ENCODE measurements around the gene URAD.

Gene URAD

DNA sequence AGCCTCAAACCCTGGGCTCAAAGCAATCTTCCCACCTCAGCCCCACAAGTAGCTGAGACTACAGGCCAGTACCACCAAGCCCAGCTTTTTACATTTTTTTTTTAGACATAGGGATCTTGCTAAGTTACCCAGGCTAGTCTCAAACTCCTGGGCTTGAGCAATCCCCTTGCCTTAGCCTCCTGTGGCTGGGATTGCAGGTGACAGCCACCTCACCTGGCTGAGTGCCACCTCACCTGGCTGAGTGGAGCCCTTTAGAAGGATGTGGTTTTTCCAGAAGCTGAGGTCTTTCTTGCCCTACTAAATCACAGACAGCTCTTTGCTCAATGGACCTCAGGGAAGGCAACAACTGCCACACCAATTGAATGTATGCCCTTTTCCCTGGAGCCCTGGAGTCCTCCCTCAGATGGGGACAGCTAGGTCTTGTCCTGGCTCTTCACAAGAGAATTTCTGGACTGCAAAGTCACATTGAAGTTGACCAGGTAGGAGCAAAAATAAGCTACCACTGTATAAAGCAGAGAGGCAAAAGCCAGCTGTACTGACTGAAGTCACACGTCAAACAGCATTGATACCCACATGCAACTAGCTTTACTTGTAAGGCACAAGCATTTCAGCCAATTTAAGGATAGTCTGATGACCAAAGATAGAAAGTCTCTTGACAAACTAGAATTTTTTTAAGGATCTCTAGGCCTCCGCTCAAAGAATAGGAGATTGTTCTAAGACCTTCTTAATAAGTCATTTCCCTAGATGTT is 54.7 kb downstream of the URAD start:
- no peak overlapping the region for H4K5ac ChIP-seq (ENCODE audit: low read length)
- no peaks in the 10 kb centered on the region for H3K79me1 ChIP-seq (ENCODE audit: low read length)
- no peak overlapping the region for H4K8ac ChIP-seq (ENCODE audit: low read depth, low read length)
- no CpG with 5 or more reads among the region's 2 CpGs for WGBS (ENCODE audit: extremely low coverage, insufficient coverage, low lambda C conversion rate)
- no peak overlapping the region for H2AK5ac ChIP-seq (ENCODE audit: low read length)
- no peak overlapping the region for H3K4me2 ChIP-seq (ENCODE audit: low read length)
- no peaks in the 10 kb centered on the region for H3K79me2 ChIP-seq (ENCODE audit: control insufficient read depth, insufficient read depth, low read length)
- no peak overlapping the region for H2BK15ac ChIP-seq (replicated peaks; ENCODE audit: low read depth)
- no peak for DNase-seq
- H3K4ac ChIP-seq (ENCODE audit: low read depth, low read length), result no peak overlapping the region
- no peak overlapping the region for H3K9ac ChIP-seq (ENCODE audit: low read length)
- no peak overlapping the region for H3K18ac ChIP-seq (ENCODE audit: low read length)
- no peak overlapping the region for H3K23ac ChIP-seq (ENCODE audit: low read length)
- H3K27me3 ChIP-seq (ENCODE audit: insufficient read depth, low read length, poor library complexity), result peaks cover 22% of the 10 kb centered on the region
- no peak overlapping the region for H3K27ac ChIP-seq (ENCODE audit: low read depth, low read length)
- H2BK5ac ChIP-seq (ENCODE audit: low read length), result no peak overlapping the region
- no peaks in the 10 kb centered on the region for H3K4me1 ChIP-seq (ENCODE audit: control insufficient read depth, low read depth, low read length)
- H2BK120ac ChIP-seq (ENCODE audit: low read depth, low read length), result no peak overlapping the region
- H3K56ac ChIP-seq (ENCODE audit: low read length), result no peak overlapping the region
- no peaks in the 10 kb centered on the region for H3K36me3 ChIP-seq (ENCODE audit: control insufficient read depth, insufficient read depth, low read length)
- H3K4me3 ChIP-seq (ENCODE audit: low read length), result no peak overlapping the region

DNA sequence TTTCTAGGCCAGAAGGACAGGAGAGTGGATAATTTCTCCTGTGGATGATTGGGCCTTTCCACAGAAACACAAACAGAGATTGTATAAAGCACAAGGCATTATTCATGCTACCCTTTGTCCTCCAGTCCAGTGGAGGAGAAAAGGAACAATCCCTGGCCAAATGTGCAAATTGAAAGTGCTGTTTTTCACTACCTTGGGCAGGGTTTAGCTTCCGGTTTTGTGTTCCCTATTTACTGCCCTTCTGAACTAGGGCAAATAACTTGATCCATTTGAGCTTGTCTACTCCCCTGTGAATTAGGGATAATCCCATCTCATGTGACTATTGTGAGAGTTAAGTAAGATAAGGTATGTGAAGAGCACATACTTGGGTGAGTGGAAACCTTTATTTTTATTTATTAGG is 55.4 kb downstream of the URAD start:
- H3K18ac ChIP-seq (ENCODE audit: low read length), result no peak overlapping the region
- peaks cover 29% of the 10 kb centered on the region for H3K27me3 ChIP-seq (ENCODE audit: insufficient read depth, low read length, poor library complexity)
- no peak overlapping the region for H2BK15ac ChIP-seq (replicated peaks; ENCODE audit: low read depth)
- no peak overlapping the region for H3K27ac ChIP-seq (ENCODE audit: low read depth, low read length)
- H3K79me2 ChIP-seq (ENCODE audit: control insufficient read depth, insufficient read depth, low read length), result no peaks in the 10 kb centered on the region
- no peak overlapping the region for H2AK5ac ChIP-seq (ENCODE audit: low read length)
- no peak overlapping the region for H2BK5ac ChIP-seq (ENCODE audit: low read length)
- H4K8ac ChIP-seq (ENCODE audit: low read depth, low read length), result no peak overlapping the region
- no CpG with 5 or more reads among the region's 1 CpG for WGBS (ENCODE audit: extremely low coverage, insufficient coverage, low lambda C conversion rate)
- no peak overlapping the region for H4K5ac ChIP-seq (ENCODE audit: low read length)
- H3K36me3 ChIP-seq (ENCODE audit: control insufficient read depth, insufficient read depth, low read length), result no peaks in the 10 kb centered on the region
- H3K9ac ChIP-seq (ENCODE audit: low read length), result no peak overlapping the region
- no peak overlapping the region for H3K4ac ChIP-seq (ENCODE audit: low read depth, low read length)
- no peak overlapping the region for H2BK120ac ChIP-seq (ENCODE audit: low read depth, low read length)
- H3K56ac ChIP-seq (ENCODE audit: low read length), result no peak overlapping the region
- no peak overlapping the region for H3K4me2 ChIP-seq (ENCODE audit: low read length)
- H3K23ac ChIP-seq (ENCODE audit: low read length), result no peak overlapping the region
- no peaks in the 10 kb centered on the region for H3K79me1 ChIP-seq (ENCODE audit: low read length)
- H3K4me1 ChIP-seq (ENCODE audit: control insufficient read depth, low read depth, low read length), result no peaks in the 10 kb centered on the region
- H3K4me3 ChIP-seq (ENCODE audit: low read length), result no peak overlapping the region
- no peak for DNase-seq

DNA sequence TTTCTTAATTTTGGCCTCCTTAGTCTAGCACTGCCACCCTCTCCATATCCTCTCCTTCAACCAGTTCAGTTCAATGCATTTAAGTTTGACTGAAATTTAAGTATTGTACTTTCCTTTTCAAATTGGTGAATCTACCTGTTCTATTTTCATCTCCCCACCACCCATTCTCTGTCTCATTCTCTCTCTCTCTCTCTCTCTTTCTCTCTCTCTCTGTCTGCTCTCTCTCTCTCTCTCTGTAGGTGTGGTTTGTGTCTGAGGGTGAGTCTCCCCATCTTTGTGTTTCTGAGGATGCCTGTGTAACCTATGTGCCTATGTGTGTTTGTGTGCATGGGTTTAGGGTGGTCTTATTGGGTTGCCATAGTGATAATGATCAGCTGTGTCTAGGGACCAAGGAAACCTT is 58.6 kb downstream of the URAD start:
- H3K27ac ChIP-seq (ENCODE audit: low read depth, low read length), result no peak overlapping the region
- no peak overlapping the region for H2BK15ac ChIP-seq (replicated peaks; ENCODE audit: low read depth)
- no peaks in the 10 kb centered on the region for H3K36me3 ChIP-seq (ENCODE audit: control insufficient read depth, insufficient read depth, low read length)
- no peak overlapping the region for H3K9ac ChIP-seq (ENCODE audit: low read length)
- no peak overlapping the region for H3K56ac ChIP-seq (ENCODE audit: low read length)
- no peak for DNase-seq
- no peak overlapping the region for H3K4me2 ChIP-seq (ENCODE audit: low read length)
- peaks cover 58% of the 10 kb centered on the region for H3K27me3 ChIP-seq (ENCODE audit: insufficient read depth, low read length, poor library complexity)
- no peak overlapping the region for H3K23ac ChIP-seq (ENCODE audit: low read length)
- H2BK120ac ChIP-seq (ENCODE audit: low read depth, low read length), result no peak overlapping the region
- H3K79me2 ChIP-seq (ENCODE audit: control insufficient read depth, insufficient read depth, low read length), result no peaks in the 10 kb centered on the region
- H2AK5ac ChIP-seq (ENCODE audit: low read length), result no peak overlapping the region
- no peak overlapping the region for H3K18ac ChIP-seq (ENCODE audit: low read length)
- no peak overlapping the region for H3K4ac ChIP-seq (ENCODE audit: low read depth, low read length)
- no peak overlapping the region for H4K5ac ChIP-seq (ENCODE audit: low read length)
- no peaks in the 10 kb centered on the region for H3K4me1 ChIP-seq (ENCODE audit: control insufficient read depth, low read depth, low read length)
- no peak overlapping the region for H2BK5ac ChIP-seq (ENCODE audit: low read length)
- H3K79me1 ChIP-seq (ENCODE audit: low read length), result no peaks in the 10 kb centered on the region
- H3K4me3 ChIP-seq (ENCODE audit: low read length), result no peak overlapping the region
- no peak overlapping the region for H4K8ac ChIP-seq (ENCODE audit: low read depth, low read length)

DNA sequence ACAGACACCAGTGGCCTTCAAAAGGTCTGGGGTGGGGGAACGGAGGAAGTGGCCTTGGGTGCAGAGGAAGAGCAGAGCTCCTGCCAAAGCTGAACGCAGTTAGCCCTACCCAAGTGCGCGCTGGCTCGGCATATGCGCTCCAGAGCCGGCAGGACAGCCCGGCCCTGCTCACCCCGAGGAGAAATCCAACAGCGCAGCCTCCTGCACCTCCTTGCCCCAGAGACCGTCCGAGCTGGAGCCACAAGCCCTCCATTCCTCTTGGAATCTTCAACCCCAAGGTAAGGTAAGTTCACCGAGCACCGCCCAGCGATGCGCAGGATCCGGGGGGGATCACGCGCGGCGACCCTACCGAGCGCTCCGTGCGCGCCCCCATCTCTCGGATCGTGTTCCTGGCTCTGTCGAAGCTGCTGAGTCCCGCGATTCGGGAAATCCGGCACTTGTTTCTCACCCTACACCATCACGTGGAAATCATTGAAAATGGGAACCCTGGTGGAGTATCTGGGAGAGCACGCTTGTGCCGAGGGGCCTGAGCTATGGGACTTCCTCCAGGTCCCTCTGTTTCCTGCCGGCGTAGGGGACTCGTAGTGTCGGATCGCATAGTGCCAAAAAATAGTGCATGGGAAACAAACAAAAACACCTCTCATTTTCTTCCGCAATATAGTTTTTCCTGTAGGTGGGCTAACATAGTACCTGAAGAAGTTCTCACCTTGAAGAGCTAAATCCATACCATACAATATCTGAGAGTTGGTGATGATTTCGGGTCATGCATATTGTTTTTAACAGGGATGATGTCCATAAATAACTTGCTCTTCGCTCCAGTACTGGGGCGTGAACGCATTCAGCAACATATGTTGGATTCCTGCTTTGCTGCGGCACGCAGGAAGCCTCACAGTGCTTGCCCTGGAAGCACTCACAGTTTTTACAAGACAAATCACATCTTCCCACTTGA is 59.4 kb downstream of the URAD start:
- no CpG with 5 or more reads among the region's 48 CpGs for WGBS (ENCODE audit: extremely low coverage, insufficient coverage, low lambda C conversion rate)
- Histone ChIP-seq H3K4ac (ENCODE audit: low read depth, low read length) (no peak overlapping the region), H4K5ac (ENCODE audit: low read length) (no peak overlapping the region), H4K8ac (ENCODE audit: low read depth, low read length) (no peak overlapping the region), H3K9ac (ENCODE audit: low read length) (no peak overlapping the region), H3K79me1 (ENCODE audit: low read length) (no peaks in the 10 kb centered on the region), H3K4me1 (ENCODE audit: control insufficient read depth, low read depth, low read length) (no peaks in the 10 kb centered on the region), H2BK5ac (ENCODE audit: low read length) (no peak overlapping the region), H3K4me2 (ENCODE audit: low read length) (no peak overlapping the region), H3K27me3 (ENCODE audit: insufficient read depth, low read length, poor library complexity) (peaks cover 65% of the 10 kb centered on the region), H3K18ac (ENCODE audit: low read length) (no peak overlapping the region), H3K27ac (ENCODE audit: low read depth, low read length) (no peak overlapping the region), H3K23ac (ENCODE audit: low read length) (no peak overlapping the region), H2AK5ac (ENCODE audit: low read length) (no peak overlapping the region), H2BK120ac (ENCODE audit: low read depth, low read length) (no peak overlapping the region), H3K79me2 (ENCODE audit: control insufficient read depth, insufficient read depth, low read length) (no peaks in the 10 kb centered on the region), H3K56ac (ENCODE audit: low read length) (no peak overlapping the region), H3K4me3 (ENCODE audit: low read length) (no peak overlapping the region), H3K36me3 (ENCODE audit: control insufficient read depth, insufficient read depth, low read length) (no peaks in the 10 kb centered on the region), H2BK15ac (replicated peaks; ENCODE audit: low read depth) (no peak overlapping the region)
- no peak for DNase-seq

DNA sequence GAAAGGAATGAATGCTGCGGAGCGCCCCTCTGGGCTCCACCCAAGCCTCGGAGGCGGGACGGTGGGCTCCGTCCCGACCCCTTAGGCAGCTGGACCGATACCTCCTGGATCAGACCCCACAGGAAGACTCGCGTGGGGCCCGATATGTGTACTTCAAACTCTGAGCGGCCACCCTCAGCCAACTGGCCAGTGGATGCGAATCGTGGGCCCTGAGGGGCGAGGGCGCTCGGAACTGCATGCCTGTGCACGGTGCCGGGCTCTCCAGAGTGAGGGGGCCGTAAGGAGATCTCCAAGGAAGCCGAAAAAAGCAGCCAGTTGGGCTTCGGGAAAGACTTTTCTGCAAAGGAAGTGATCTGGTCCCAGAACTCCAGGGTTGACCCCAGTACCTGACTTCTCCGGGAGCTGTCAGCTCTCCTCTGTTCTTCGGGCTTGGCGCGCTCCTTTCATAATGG is 60.1 kb downstream of the URAD start:
- no peaks in the 10 kb centered on the region for H3K4me1 ChIP-seq (ENCODE audit: control insufficient read depth, low read depth, low read length)
- no peak overlapping the region for H2BK15ac ChIP-seq (replicated peaks; ENCODE audit: low read depth)
- peaks cover 72% of the 10 kb centered on the region for H3K27me3 ChIP-seq (ENCODE audit: insufficient read depth, low read length, poor library complexity)
- H4K5ac ChIP-seq (ENCODE audit: low read length), result no peak overlapping the region
- no peak for DNase-seq
- H2AK5ac ChIP-seq (ENCODE audit: low read length), result no peak overlapping the region
- WGBS (ENCODE audit: extremely low coverage, insufficient coverage, low lambda C conversion rate), result no CpG with 5 or more reads among the region's 26 CpGs
- H3K4me3 ChIP-seq (ENCODE audit: low read length), result no peak overlapping the region
- no peaks in the 10 kb centered on the region for H3K79me2 ChIP-seq (ENCODE audit: control insufficient read depth, insufficient read depth, low read length)
- no peak overlapping the region for H3K27ac ChIP-seq (ENCODE audit: low read depth, low read length)
- no peak overlapping the region for H3K4me2 ChIP-seq (ENCODE audit: low read length)
- no peak overlapping the region for H4K8ac ChIP-seq (ENCODE audit: low read depth, low read length)
- no peaks in the 10 kb centered on the region for H3K79me1 ChIP-seq (ENCODE audit: low read length)
- no peak overlapping the region for H3K4ac ChIP-seq (ENCODE audit: low read depth, low read length)
- H2BK120ac ChIP-seq (ENCODE audit: low read depth, low read length), result no peak overlapping the region
- no peaks in the 10 kb centered on the region for H3K36me3 ChIP-seq (ENCODE audit: control insufficient read depth, insufficient read depth, low read length)
- no peak overlapping the region for H2BK5ac ChIP-seq (ENCODE audit: low read length)
- H3K23ac ChIP-seq (ENCODE audit: low read length), result no peak overlapping the region
- no peak overlapping the region for H3K56ac ChIP-seq (ENCODE audit: low read length)
- H3K18ac ChIP-seq (ENCODE audit: low read length), result no peak overlapping the region
- no peak overlapping the region for H3K9ac ChIP-seq (ENCODE audit: low read length)

Data from mesendoderm (in vitro differentiated cells).